ENCODE measurements around the gene CCDC8.

Gene CCDC8

GRCh38 chr19:46411925-46412649 lies 1.3 kb downstream of the CCDC8 start:
- DNase-seq (ENCODE audit: low spot score): no peak
- TF ChIP-seq CTCF (conservative IDR thresholded peaks at IDR 0.05; ENCODE audit: low read depth): no peak
- H3K27ac ChIP-seq: peak overlapping the region; percentile 93
- POLR2A ChIA-PET (ENCODE audit: low non-redundant PET): no interaction called here
- CTCF ChIA-PET: interaction anchor here (0.6 kb wide), 1 partner anchor 708 kb away, joined by 5 read pairs; no protein-coding TSS in a partner anchor

DNA sequence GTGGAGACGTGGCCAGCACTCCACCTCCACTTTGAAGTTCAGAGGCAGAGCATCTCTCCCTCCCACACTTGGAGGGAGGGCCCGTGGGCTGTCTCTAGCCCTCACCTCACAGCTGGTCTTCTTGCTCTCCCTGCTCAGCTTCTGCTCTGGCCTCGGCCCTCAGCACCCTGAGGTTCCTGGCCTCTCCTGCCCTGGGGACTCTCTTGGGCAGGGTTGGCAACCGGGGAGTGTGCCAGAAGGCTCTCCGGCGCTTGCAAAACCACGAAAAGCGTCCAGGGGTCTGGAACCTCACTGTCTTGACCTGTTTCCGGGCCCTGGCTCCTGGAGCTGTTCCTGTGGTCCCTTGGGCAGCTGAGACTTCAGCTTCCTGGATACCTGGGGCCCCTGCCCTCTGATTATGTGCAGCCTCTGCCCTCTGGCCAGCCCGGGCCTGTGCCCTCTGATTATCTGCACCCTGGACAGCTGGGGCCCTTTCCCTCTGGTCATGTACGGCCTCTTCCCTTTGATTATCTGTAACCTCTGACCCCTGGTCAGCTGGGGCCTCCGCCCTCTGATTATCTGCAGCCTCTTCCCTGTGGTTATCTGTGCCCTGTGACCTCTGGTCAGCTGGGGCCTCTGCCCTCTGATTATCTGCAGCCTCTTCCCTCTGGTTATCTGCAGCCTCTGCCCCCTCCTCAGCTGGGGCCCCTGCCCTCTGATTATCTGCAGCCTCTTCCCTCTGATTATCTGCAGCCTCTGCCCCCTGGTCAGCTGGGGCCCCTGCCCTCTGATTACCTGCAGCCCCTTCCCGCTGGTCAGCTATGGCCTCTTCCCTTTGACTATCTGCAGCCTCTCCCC lies 2.1 kb downstream of the CCDC8 start:
- TF ChIP-seq CTCF (conservative IDR thresholded peaks at IDR 0.05; ENCODE audit: low read depth): no peak
- peak overlapping the region; percentile 93 for H3K27ac ChIP-seq
- ChIA-PET POLR2A (ENCODE audit: low non-redundant PET) (no interaction called here), CTCF (interaction anchor here (0.6 to 1.0 kb wide), 3 partner anchors 15 to 709 kb away, joined by 3 to 6 read pairs (median 5); no protein-coding TSS in a partner anchor)
- no peak for DNase-seq (ENCODE audit: low spot score)

- no peak for TF ChIP-seq CTCF (conservative IDR thresholded peaks at IDR 0.05; ENCODE audit: low read depth)
- no peak for DNase-seq (ENCODE audit: low spot score)
- H3K27ac ChIP-seq: peak overlapping the region; percentile 93
- ChIA-PET CTCF (interaction anchor here (0.6 to 1.0 kb wide), 3 partner anchors 15 to 931 kb away, joined by 3 to 6 read pairs (median 3); no protein-coding TSS in a partner anchor), POLR2A (ENCODE audit: low non-redundant PET) (interaction anchor here (0.6 kb wide), 1 partner anchor 55 kb away, joined by 7 read pairs; no protein-coding TSS in a partner anchor)
Observed at GRCh38 chr19:46410205-46411087, 2.9 kb downstream of the CCDC8 start.

- ChIA-PET POLR2A (ENCODE audit: low non-redundant PET) (no interaction called here), CTCF (interaction anchor here (0.8 kb wide), 1 partner anchor 41 kb away, joined by 3 read pairs; no protein-coding TSS in a partner anchor)
- H3K27ac ChIP-seq: peak overlapping the region; percentile 93
- no peak for TF ChIP-seq CTCF (conservative IDR thresholded peaks at IDR 0.05; ENCODE audit: low read depth)
- no peak for DNase-seq (ENCODE audit: low spot score)
Observed at GRCh38 chr19:46409191-46409590, 4.2 kb downstream of the CCDC8 start.

DNA sequence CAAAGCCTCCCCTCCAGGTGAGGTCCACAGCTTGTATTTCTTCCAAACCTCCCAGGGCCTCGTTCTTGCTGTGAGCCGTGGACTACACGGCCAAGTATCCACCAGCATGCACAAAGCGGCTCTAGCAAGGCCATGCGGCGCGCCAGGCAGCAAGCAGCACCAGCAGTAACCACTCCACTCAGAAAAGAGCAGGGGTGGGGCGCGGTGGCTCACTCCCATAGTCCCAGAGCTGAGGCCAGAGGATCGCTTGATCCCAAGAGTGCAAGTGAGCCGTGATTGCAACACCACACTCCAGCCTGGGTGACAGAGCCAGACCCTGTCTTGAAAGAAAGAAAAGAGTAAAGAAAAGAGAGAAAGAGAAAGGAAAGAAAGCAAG lies 4.7 kb downstream of the CCDC8 start:
- CTCF ChIA-PET: interaction anchor here (0.8 kb wide), 1 partner anchor 41 kb away, joined by 3 read pairs; no protein-coding TSS in a partner anchor
- no peak for TF ChIP-seq CTCF (conservative IDR thresholded peaks at IDR 0.05; ENCODE audit: low read depth)
- DNase-seq (ENCODE audit: low spot score): no peak
- POLR2A ChIA-PET (ENCODE audit: low non-redundant PET): interaction anchor here (0.6 kb wide), 1 partner anchor 8 kb away, joined by 5 read pairs; no protein-coding TSS in a partner anchor
- H3K27ac ChIP-seq: peak overlapping the region; percentile 93
